K562 (cell line): ENCODE measurements around the gene WNK1.

Experiments used
- EP300 ChIP-seq: IDR thresholded peaks from 2 replicates; pipeline ENCODE4 v1.6.1; 2012; ENCODE audit warnings: low read length, improper control_type of control experiment
- ZFPM2 ChIP-seq: fragments of 250-450 bp; sonication (Bioruptor Pico); IDR thresholded peaks from 2 replicates; pipeline ENCODE4 v1.5.1; 2022; ENCODE audit warnings: mild to moderate bottlenecking
- TF ChIP-seq, protein P1 (sequence below): IDR thresholded peaks from 3 replicates; pipeline ENCODE4 v1.6.1; 2011; ENCODE audit warnings: borderline replicate concordance, mild to moderate bottlenecking; ENCODE audit not compliant: insufficient read length, insufficient read depth
- TF ChIP-seq, protein P2 (sequence below): sonication (generic); formaldehyde crosslinking; IDR thresholded peaks from 2 replicates; pipeline ENCODE4 v1.9.0; 2022; ENCODE audit warnings: mild to moderate bottlenecking, missing genetic modification reagents
- TF ChIP-seq, protein P3 (sequence below), 3 experiments: IDR thresholded peaks in 2 of 3; conservative IDR thresholded peaks in 1 of 3; 2 replicates each; pipeline ENCODE4 v1.5.1; 2011 to 2012; ENCODE audit warnings: low read length in 3 of 3, mild to moderate bottlenecking in 3 of 3, control low read depth in 2 of 3, improper control_type of control experiment in 1 of 3, inconsistent platforms in 1 of 3, low read depth in 1 of 3, mixed read lengths in 1 of 3, moderate library complexity in 1 of 3; ENCODE audit not compliant: insufficient read depth in 2 of 3

- TF ChIP-seq EP300 (no peak), ZFPM2 (CRISPR knock-in tag) (no peak)
- TF ChIP-seq, protein P1, sequence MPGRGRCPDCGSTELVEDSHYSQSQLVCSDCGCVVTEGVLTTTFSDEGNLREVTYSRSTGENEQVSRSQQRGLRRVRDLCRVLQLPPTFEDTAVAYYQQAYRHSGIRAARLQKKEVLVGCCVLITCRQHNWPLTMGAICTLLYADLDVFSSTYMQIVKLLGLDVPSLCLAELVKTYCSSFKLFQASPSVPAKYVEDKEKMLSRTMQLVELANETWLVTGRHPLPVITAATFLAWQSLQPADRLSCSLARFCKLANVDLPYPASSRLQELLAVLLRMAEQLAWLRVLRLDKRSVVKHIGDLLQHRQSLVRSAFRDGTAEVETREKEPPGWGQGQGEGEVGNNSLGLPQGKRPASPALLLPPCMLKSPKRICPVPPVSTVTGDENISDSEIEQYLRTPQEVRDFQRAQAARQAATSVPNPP, result no peak
- TF ChIP-seq, protein P2, sequence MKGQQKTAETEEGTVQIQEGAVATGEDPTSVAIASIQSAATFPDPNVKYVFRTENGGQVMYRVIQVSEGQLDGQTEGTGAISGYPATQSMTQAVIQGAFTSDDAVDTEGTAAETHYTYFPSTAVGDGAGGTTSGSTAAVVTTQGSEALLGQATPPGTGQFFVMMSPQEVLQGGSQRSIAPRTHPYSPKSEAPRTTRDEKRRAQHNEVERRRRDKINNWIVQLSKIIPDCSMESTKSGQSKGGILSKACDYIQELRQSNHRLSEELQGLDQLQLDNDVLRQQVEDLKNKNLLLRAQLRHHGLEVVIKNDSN (CRISPR knock-in tag), result no peak
- TF ChIP-seq, protein P3, sequence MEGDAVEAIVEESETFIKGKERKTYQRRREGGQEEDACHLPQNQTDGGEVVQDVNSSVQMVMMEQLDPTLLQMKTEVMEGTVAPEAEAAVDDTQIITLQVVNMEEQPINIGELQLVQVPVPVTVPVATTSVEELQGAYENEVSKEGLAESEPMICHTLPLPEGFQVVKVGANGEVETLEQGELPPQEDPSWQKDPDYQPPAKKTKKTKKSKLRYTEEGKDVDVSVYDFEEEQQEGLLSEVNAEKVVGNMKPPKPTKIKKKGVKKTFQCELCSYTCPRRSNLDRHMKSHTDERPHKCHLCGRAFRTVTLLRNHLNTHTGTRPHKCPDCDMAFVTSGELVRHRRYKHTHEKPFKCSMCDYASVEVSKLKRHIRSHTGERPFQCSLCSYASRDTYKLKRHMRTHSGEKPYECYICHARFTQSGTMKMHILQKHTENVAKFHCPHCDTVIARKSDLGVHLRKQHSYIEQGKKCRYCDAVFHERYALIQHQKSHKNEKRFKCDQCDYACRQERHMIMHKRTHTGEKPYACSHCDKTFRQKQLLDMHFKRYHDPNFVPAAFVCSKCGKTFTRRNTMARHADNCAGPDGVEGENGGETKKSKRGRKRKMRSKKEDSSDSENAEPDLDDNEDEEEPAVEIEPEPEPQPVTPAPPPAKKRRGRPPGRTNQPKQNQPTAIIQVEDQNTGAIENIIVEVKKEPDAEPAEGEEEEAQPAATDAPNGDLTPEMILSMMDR (IDR thresholded peaks at IDR 0.05 in 2 of 3, conservative IDR thresholded peaks at IDR 0.05 in 1 of 3; ENCODE audit: insufficient read depth in 2 of 3, low read depth in 1 of 3, low read length in 3 of 3), result no peak
Measured at GRCh38 chr12:920676-921075, 168.3 kb downstream of the WNK1 start.
